PC-9 (cell line): Measurements from ENCODE around the gene FAM83D. TPM values are rescaled to one million over a fixed set of nuclear protein-coding genes. Genes with fewer than 3 reads are reported as not detected.

ENCODE experiments used
- BruUV-seq: library from RNA; stranded (reverse); fragments of 400-500 nt; replicated peaks from 2 replicates; lab custom pipeline; 2021; lab: Mats Ljungman, UMichigan
- CTCF ChIA-PET: fragments of 300-600 bp; sonication (Branson Sonifier 250); formaldehyde crosslinking; loops from one replicate; lab custom pipeline; 2022; ENCODE audit warnings: antibody characterized with exemption; lab: Charles Lee
- POLR2A ChIA-PET: fragments of 300-600 bp; sonication (Branson Sonifier 250); formaldehyde crosslinking; loops from one replicate; lab custom pipeline; 2022; ENCODE audit warnings: antibody characterized with exemption; ENCODE audit not compliant: unreplicated experiment; lab: Charles Lee
- DNase-seq, 2 experiments: peaks; one replicate each; pipeline versions ENCODE4 v3.0.0 to v3.0.0-alpha.2; 2015 to 2022; ENCODE audit warnings: mixed read lengths in 1 of 2
- H2AFZ ChIP-seq: fragments of 200-600 bp; sonication (generic); 2 replicates; pipeline ENCODE4 v1.8.1; 2017; ENCODE audit warnings: antibody characterized with exemption
- H3F3A ChIP-seq: fragments of 200-600 bp; sonication (generic); 2 replicates; pipeline ENCODE4 v1.8.1; 2017; ENCODE audit warnings: antibody characterized with exemption, mild to moderate bottlenecking, low read depth; ENCODE audit not compliant: insufficient read depth
- H3K27ac ChIP-seq: fragments of 200-600 bp; sonication (generic); 2 replicates; pipeline ENCODE4 v1.6.1; 2016; ENCODE audit warnings: mixed run types
- H3K27me3 ChIP-seq: fragments of 200-600 bp; sonication (generic); 2 replicates; pipeline ENCODE4 v1.6.1; 2016; ENCODE audit warnings: low read depth, mixed run types; ENCODE audit not compliant: insufficient read depth
- H3K36me3 ChIP-seq: fragments of 200-600 bp; sonication (generic); 2 replicates; pipeline ENCODE4 v1.6.1; 2016; ENCODE audit warnings: low read depth, mixed run types
- H3K4me1 ChIP-seq: fragments of 200-600 bp; sonication (generic); replicated peaks from 2 replicates; pipeline ENCODE4 v1.6.1; 2016; ENCODE audit warnings: mixed run types; ENCODE audit not compliant: insufficient read depth
- H3K4me2 ChIP-seq: fragments of 200-600 bp; sonication (generic); 2 replicates; pipeline ENCODE4 v1.6.1; 2017; ENCODE audit warnings: mixed run types
- H3K4me3 ChIP-seq: fragments of 200-600 bp; sonication (generic); 2 replicates; pipeline ENCODE4 v1.6.1; 2016; ENCODE audit warnings: mixed run types
- H3K79me2 ChIP-seq: fragments of 200-600 bp; sonication (generic); 2 replicates; pipeline ENCODE4 v1.6.1; 2017; ENCODE audit warnings: low read depth, mixed run types
- H3K9me2 ChIP-seq: fragments of 200-600 bp; sonication (generic); 2 replicates; pipeline ENCODE4 v1.8.1; 2017; ENCODE audit warnings: mild to moderate bottlenecking; ENCODE audit not compliant: insufficient read depth
- H3K9me3 ChIP-seq: fragments of 200-600 bp; sonication (generic); 2 replicates; pipeline ENCODE4 v1.8.1; 2016; ENCODE audit warnings: low read depth; ENCODE audit not compliant: insufficient read depth
- H4K20me1 ChIP-seq: fragments of 200-600 bp; sonication (generic); 2 replicates; pipeline ENCODE4 v1.8.1; 2017; ENCODE audit not compliant: insufficient read depth
- EZH2 ChIP-seq: fragments of 200-600 bp; sonication (generic); IDR thresholded peaks from 2 replicates; pipeline ENCODE4 v1.8.0; 2017; ENCODE audit warnings: antibody characterized with exemption, low read depth
- intact Hi-C: fragments of 100-400 bp; cut with micrococcal nuclease; formaldehyde crosslinking; loops from one replicate; pipeline ENCODE4 v1.10.0; 2022; ENCODE audit not compliant: unreplicated experiment
- total RNA-seq: library from RNA; stranded (reverse); gene quantifications from 2 replicates; pipeline ENCODE4 v1.2.3, GENCODE V29; 2021
- TF ChIP-seq, protein P1 (sequence below): fragments of 200-600 bp; sonication (generic); conservative IDR thresholded peaks from 2 replicates; pipeline ENCODE4 v1.6.1; 2017; ENCODE audit warnings: mixed run types, antibody characterized with exemption, mild to moderate bottlenecking, moderate library complexity

FAM83D gene
- total RNA-seq, 1 experiment from 2014 or later, result 57.3 TPM

DNA sequence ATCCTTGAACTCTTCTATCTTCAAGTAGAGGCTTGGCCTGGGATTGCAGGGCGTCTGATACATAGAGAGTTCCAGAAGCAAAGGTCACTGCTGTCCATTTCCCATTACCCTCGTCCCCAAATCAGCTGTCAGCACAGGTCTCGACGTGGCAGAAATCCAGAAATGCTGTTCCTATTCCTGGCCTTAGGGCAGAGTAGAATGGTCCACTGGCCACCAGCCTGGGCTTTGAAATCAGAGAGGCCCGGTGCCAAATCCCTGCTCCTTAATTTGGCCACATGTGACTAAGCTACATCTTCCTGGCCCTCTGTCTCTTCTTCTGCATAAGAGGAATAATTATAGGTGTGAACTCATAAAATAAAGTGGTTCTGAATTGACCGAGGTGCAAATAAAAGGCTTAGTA is 40.9 kb upstream of the FAM83D start:
- 0 out of 2 replicates have a peak, but pooled peaks cover 3% of the 10 kb centered on the region for H3K4me1 ChIP-seq
- peaks cover 6% of the 10 kb centered on the region; the same call in 1 of the 2 replicates for H3K27me3 ChIP-seq
- POLR2A ChIA-PET, result no interaction called here
- H4K20me1 ChIP-seq, result no peaks in the 10 kb centered on the region
- CTCF ChIA-PET, result no interaction called here
- no peak overlapping the region for H2AFZ ChIP-seq
- H3K4me2 ChIP-seq, result no peak overlapping the region
- no peaks in the 10 kb centered on the region for H3K79me2 ChIP-seq
- no peaks in the 10 kb centered on the region for H3K9me3 ChIP-seq
- no peak overlapping the region for H3K4me3 ChIP-seq
- no peak for DNase-seq
- no peak overlapping the region for H3K27ac ChIP-seq
- intact Hi-C loops, result no loop called here
- no TSS peak for BruUV-seq
- no peaks in the 10 kb centered on the region for H3K36me3 ChIP-seq
- no peaks in the 10 kb centered on the region for H3F3A ChIP-seq
- no peak for TF ChIP-seq EZH2
- TF ChIP-seq, protein P1, sequence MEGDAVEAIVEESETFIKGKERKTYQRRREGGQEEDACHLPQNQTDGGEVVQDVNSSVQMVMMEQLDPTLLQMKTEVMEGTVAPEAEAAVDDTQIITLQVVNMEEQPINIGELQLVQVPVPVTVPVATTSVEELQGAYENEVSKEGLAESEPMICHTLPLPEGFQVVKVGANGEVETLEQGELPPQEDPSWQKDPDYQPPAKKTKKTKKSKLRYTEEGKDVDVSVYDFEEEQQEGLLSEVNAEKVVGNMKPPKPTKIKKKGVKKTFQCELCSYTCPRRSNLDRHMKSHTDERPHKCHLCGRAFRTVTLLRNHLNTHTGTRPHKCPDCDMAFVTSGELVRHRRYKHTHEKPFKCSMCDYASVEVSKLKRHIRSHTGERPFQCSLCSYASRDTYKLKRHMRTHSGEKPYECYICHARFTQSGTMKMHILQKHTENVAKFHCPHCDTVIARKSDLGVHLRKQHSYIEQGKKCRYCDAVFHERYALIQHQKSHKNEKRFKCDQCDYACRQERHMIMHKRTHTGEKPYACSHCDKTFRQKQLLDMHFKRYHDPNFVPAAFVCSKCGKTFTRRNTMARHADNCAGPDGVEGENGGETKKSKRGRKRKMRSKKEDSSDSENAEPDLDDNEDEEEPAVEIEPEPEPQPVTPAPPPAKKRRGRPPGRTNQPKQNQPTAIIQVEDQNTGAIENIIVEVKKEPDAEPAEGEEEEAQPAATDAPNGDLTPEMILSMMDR, result no peak
- H3K9me2 ChIP-seq, result no peaks in the 10 kb centered on the region

DNA sequence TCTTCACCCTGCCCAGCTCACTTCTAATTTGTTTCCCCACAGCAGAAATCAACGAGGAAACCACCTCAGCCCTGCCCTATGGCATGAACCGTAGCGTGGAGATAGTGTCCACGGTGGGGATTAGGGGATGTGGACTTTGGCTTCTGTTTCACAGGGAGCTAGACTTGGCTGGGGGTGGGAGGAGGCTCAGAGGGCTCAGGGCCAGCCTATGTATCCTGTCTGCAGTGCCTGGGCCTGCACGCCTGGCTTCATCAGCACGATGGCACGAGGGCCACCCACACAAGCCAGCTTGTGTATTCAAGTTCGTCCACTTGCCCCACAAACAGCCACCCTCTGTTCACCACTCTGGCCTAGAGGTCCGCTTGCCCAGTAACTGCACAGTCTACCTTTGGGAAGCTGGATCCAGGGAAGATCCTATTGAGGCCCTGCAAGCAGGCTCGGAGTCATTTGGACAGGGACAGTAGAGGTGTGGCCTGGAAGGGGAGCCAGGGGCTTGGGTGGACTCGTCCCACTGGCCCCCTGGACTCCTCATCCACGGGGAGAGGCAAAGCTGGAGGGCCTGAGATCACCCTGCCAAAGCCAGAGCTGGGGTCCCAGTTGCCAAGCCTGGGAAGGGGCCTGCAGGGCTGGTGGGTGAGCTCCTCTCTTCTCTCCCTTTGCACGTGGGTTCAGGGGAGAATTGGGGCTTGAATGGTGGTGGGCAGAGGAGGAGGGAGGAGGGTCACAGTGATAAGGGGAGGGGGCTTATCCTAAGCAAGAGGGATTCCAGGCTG is 38.0 kb upstream of the FAM83D start:
- H3F3A ChIP-seq, result no peaks in the 10 kb centered on the region
- POLR2A ChIA-PET, result no interaction called here
- TF ChIP-seq EZH2, result no peak
- TF ChIP-seq, protein P1, result no peak
- H3K9me3 ChIP-seq, result no peaks in the 10 kb centered on the region
- no peaks in the 10 kb centered on the region for H3K36me3 ChIP-seq
- H3K4me3 ChIP-seq, result no peak overlapping the region
- no peaks in the 10 kb centered on the region for H3K27me3 ChIP-seq
- DNase-seq, result no peak
- H2AFZ ChIP-seq, result no peak overlapping the region
- 0 out of 2 replicates have a peak, but pooled peaks cover 5% of the 10 kb centered on the region for H3K4me1 ChIP-seq
- H3K9me2 ChIP-seq, result no peaks in the 10 kb centered on the region
- CTCF ChIA-PET, result interaction anchor here (0.8 kb wide), 1 partner anchor 135 kb away, joined by 4 read pairs; no protein-coding TSS in a partner anchor
- intact Hi-C loops, result no loop called here
- H3K27ac ChIP-seq, result no peak overlapping the region
- H4K20me1 ChIP-seq, result no peaks in the 10 kb centered on the region
- H3K79me2 ChIP-seq, result no peaks in the 10 kb centered on the region
- BruUV-seq, result no TSS peak
- H3K4me2 ChIP-seq, result no peak overlapping the region

DNA sequence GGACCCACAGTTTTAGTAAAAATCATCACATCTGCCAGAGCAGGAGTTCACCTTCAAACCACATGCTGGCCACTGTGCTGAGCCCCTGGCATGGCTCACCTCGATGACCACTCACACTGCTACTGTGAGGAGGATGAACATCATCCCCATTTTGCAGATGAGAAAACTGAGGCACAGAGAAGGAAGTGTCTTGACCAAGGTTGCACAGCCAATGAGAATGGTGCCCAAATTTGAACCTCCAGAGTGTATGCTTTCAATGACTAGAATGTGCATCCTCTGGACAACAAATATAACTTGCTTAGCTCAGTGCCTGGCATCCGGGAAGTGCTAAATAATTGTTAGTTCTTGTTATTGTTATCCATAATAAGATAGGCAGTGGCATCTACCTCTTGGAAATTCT is 37.2 kb upstream of the FAM83D start:
- no peaks in the 10 kb centered on the region for H3K9me2 ChIP-seq
- POLR2A ChIA-PET, result no interaction called here
- H3K4me2 ChIP-seq, result no peak overlapping the region
- H3K36me3 ChIP-seq, result no peaks in the 10 kb centered on the region
- no peak overlapping the region for H2AFZ ChIP-seq
- H3K27me3 ChIP-seq, result no peaks in the 10 kb centered on the region
- no peaks in the 10 kb centered on the region for H3K9me3 ChIP-seq
- DNase-seq, result no peak
- no peaks in the 10 kb centered on the region for H3K79me2 ChIP-seq
- CTCF ChIA-PET, result interaction anchor here (0.5 kb wide), 1 partner anchor 105 kb away, joined by 3 read pairs; no protein-coding TSS in a partner anchor
- H3K4me1 ChIP-seq, result 0 out of 2 replicates have a peak, but pooled peaks cover 5% of the 10 kb centered on the region
- no peaks in the 10 kb centered on the region for H3F3A ChIP-seq
- TF ChIP-seq, protein P1, result no peak
- TF ChIP-seq EZH2, result no peak
- no TSS peak for BruUV-seq
- intact Hi-C loops, result no loop called here
- no peak overlapping the region for H3K27ac ChIP-seq
- no peak overlapping the region for H3K4me3 ChIP-seq
- no peaks in the 10 kb centered on the region for H4K20me1 ChIP-seq
